HG03342 (cell line): ENCODE results near the gene CDKN1C.

Experiments
- ATAC-seq: cut with Tn5 transposase; IDR thresholded peaks from one replicate; pipeline ENCODE4 v1.9.1; 2021; ENCODE audit warnings: mild to moderate bottlenecking, moderate library complexity; ENCODE audit not compliant: unreplicated experiment

CDKN1C gene

DNA sequence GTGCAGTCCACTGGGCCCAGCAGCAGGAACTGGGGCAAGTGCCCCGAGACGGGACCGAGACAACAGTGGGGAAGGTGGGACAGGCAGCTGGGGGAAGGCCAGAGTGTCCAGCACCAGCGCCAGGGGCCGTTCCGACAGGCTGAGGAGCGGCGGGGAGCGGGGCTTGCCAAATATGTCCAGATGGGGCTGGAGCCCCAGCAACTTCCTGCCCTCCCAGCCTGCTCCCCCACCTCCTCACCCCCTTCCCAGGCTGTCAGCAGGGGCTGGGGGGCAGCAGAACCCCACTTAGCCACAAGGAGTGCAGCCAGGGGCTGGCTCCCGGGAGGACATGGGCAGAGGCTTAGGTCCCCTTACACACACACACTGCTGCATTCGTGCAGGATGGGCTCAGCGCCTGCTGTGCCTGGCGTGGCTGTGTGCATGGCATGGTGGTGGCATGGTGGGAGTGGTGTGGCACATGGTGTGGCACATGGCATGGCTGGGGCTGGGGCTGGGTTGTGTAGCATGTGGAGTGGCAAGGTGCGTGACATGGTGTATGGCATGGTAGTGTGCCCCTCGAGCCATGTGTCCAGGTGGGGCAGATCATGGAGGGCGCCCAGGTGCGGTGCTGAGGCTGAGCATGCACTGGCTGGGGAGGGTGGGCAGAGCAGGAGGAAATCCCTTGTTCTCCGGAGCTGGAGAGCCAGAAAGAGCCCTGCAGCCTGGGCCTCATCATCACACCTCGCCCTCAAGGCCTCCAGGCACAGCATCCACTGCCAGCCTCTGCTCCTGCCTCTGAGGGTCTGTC lies 51.7 kb downstream of the CDKN1C start:
- no peak for ATAC-seq
